A549 (cell line): ENCODE measurements around the gene MAJIN. TPM values are rescaled to one million over a fixed set of nuclear protein-coding genes. Genes with fewer than 3 reads are reported as not detected.

Experiments
- ATAC-seq, 2 experiments: fragments of 200-7000 bp in 1 of 2; fragments of >200 bp in 1 of 2; cut with Nextera tagmentation in 1 of 2; cut with Tn5 transposase in 1 of 2; 3 replicates each; pipeline versions ENCODE4 v1.8.0 to v1.9.1; 2018 to 2020; ENCODE audit warnings: mild to moderate bottlenecking in 1 of 2, moderate library complexity in 1 of 2
- CTCF ChIA-PET: fragments of 300-600 bp; sonication (Branson Sonifier 250); formaldehyde crosslinking; extraction: SDS; loops from one replicate; lab custom pipeline; 2021; ENCODE audit warnings: antibody characterized with exemption, inconsistent platforms; lab: Yijun Ruan, JAX
- POLR2A ChIA-PET: fragments of 350-600 bp; formaldehyde crosslinking; extraction: SDS; loops from one replicate; lab custom pipeline; 2021; ENCODE audit warnings: antibody characterized with exemption, inconsistent platforms; lab: Yijun Ruan, JAX
- DNase-seq, 2 experiments: peaks; one replicate each; pipeline versions ENCODE4 v3.0.0 to v3.0.0-alpha.2; 2011 to 2016; ENCODE audit warnings: low read depth in 1 of 2, low spot score in 1 of 2
- FAIRE-seq: peaks from 2 replicates; lab custom pipeline; 2011; peaks lifted over from hg19 to GRCh38; lab: Jason Lieb, UNC
- H3K27ac ChIP-seq, 2 experiments: fragments of >200 bp; sonication (Bioruptor Twin); formaldehyde crosslinking; 3 replicates each; pipeline ENCODE4 v1.5.1; 2016 to 2017
- H3K4me1 ChIP-seq: fragments of >200 bp; sonication (Bioruptor Twin); formaldehyde crosslinking; 3 replicates; pipeline ENCODE4 v1.6.1; 2016
- H3K4me2 ChIP-seq: fragments of >200 bp; sonication (Bioruptor Twin); formaldehyde crosslinking; 3 replicates; pipeline ENCODE4 v1.6.1; 2016
- H3K4me3 ChIP-seq: fragments of >200 bp; sonication (Bioruptor Twin); formaldehyde crosslinking; 3 replicates; pipeline ENCODE4 v1.5.1; 2016
- H3K9me3 ChIP-seq: fragments of >200 bp; sonication (Bioruptor Twin); formaldehyde crosslinking; 3 replicates; pipeline ENCODE4 v1.6.1; 2016
- CHD2 ChIP-seq: fragments of 150-350 bp; IDR thresholded peaks from 2 replicates; pipeline ENCODE4 v1.6.1; 2014; ENCODE audit warnings: low read length; ENCODE audit not compliant: partially characterized antibody
- EP300 ChIP-seq, 2 experiments: fragments of >200 bp; sonication (Bioruptor Twin); formaldehyde crosslinking; IDR thresholded peaks; 2 replicates in 1 of 2; 3 replicates in 1 of 2; pipeline ENCODE4 v1.6.1; 2016 to 2017
- FOSB ChIP-seq: fragments of 250-450 bp; sonication (Bioruptor Pico); IDR thresholded peaks from 2 replicates; pipeline ENCODE4 v1.5.0; 2020; ENCODE audit warnings: mild to moderate bottlenecking, moderate library complexity
- GATA3 ChIP-seq: IDR thresholded peaks from 2 replicates; pipeline ENCODE4 v1.6.1; 2012; ENCODE audit warnings: borderline replicate concordance
- HEYL ChIP-seq: fragments of 250-450 bp; sonication (Bioruptor Pico); IDR thresholded peaks from 2 replicates; pipeline ENCODE4 v1.8.0; 2021; ENCODE audit warnings: mild to moderate bottlenecking, moderate library complexity
- HOXB13 ChIP-seq: fragments of 250-450 bp; sonication (Bioruptor Pico); IDR thresholded peaks from 2 replicates; pipeline ENCODE4 v1.5.0; 2020; ENCODE audit warnings: low read depth, mild to moderate bottlenecking, moderate library complexity
- HOXB5 ChIP-seq: fragments of 250-450 bp; sonication (Bioruptor Pico); IDR thresholded peaks from 2 replicates; pipeline ENCODE4 v1.5.0; 2020; ENCODE audit warnings: mild to moderate bottlenecking, moderate library complexity
- KDM1A ChIP-seq: fragments of 200-600 bp; sonication (generic); IDR thresholded peaks from 2 replicates; pipeline ENCODE4 v1.6.1; 2016; ENCODE audit warnings: low read depth, mild to moderate bottlenecking
- MYC ChIP-seq: IDR thresholded peaks from 2 replicates; pipeline ENCODE4 v1.6.1; 2012; ENCODE audit warnings: mild to moderate bottlenecking, inconsistent platforms, low read length, improper control_type of control experiment, borderline replicate concordance
- RCOR1 ChIP-seq: fragments of 150-350 bp; IDR thresholded peaks from 2 replicates; pipeline ENCODE4 v1.6.1; 2014; ENCODE audit warnings: antibody characterized with exemption, low read length, low read depth
- RFX5 ChIP-seq: fragments of 450-650 bp; IDR thresholded peaks from 2 replicates; pipeline ENCODE4 v1.7.1; 2014; ENCODE audit warnings: antibody characterized with exemption, mild to moderate bottlenecking, moderate library complexity
- RNF2 ChIP-seq: fragments of 200-600 bp; sonication (generic); IDR thresholded peaks from 2 replicates; pipeline ENCODE4 v1.6.1; 2016; ENCODE audit warnings: low read depth, mild to moderate bottlenecking, antibody characterized with exemption, moderate library complexity, borderline replicate concordance
- SREBF2 ChIP-seq: fragments of 450-650 bp; IDR thresholded peaks from 2 replicates; pipeline ENCODE4 v1.6.1; 2014; ENCODE audit warnings: mild to moderate bottlenecking, moderate library complexity
- TP53 ChIP-seq: fragments of 250-450 bp; sonication (Bioruptor Pico); IDR thresholded peaks from 2 replicates; pipeline ENCODE4 v1.5.0; 2021; ENCODE audit warnings: mild to moderate bottlenecking, moderate library complexity
- ZFP36 ChIP-seq: fragments of 450-650 bp; IDR thresholded peaks from 2 replicates; pipeline ENCODE4 v1.6.1; 2014; ENCODE audit warnings: borderline replicate concordance; ENCODE audit not compliant: partially characterized antibody
- WGBS: methylation state at CpG from one replicate; pipeline ENCODE4 v1.1.6; 2017; ENCODE audit errors: missing lambda C conversion rate; 5-methylcytosine and 5-hydroxymethylcytosine counted together
- polyA plus RNA-seq, 4 experiments: library from polyadenylated mRNA; depleted of rRNA in 3 of 4; stranded (reverse); fragments of >200 nt; fragmentation: RNase III in 1 of 4; extraction: RNeasy Plus Mini Kit Qiagen cat#74134 plus additional on column Dnase treatment in 1 of 4; gene quantifications; 2 replicates in 3 of 4; 3 replicates in 1 of 4; pipeline ENCODE4 v1.2.3, GENCODE V29; 2011 to 2017
- TF ChIP-seq, protein P1 (sequence below): IDR thresholded peaks from 2 replicates; pipeline ENCODE4 v1.6.1; 2012
- TF ChIP-seq, protein P2 (sequence below): fragments of 150-350 bp; IDR thresholded peaks from 2 replicates; pipeline ENCODE4 v1.6.1; 2014; ENCODE audit warnings: low read depth, mild to moderate bottlenecking, low read length
- TF ChIP-seq, protein P3 (sequence below): fragments of >200 bp; sonication (Bioruptor Twin); formaldehyde crosslinking; IDR thresholded peaks from 3 replicates; pipeline ENCODE4 v1.5.1; 2016

Gene MAJIN
- polyA plus RNA-seq, 2 of the 4 experiments (the other 2 are of a cell fraction), result 0.12 TPM; not detected in 1

DNA sequence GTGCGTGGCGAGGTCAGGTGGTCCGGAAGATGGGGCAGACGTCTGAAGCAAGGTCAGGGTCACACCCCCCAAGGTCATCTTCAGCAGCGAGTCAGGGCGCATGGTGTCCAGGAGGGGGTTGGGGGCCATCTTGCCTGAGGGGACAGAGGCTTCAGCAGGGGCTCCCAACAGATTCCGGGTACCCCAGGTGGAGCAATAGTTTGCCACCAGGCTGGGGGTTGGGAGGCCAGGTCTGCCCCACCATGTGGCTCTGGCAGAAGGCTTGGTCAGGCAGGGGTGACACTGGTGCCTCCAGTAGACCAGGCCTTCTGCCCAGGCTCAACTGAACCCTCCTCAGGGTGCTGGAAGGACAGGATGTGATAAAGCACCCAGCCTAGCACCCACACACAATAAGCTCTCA, 60.8 kb downstream of the MAJIN start:
- no peak for ATAC-seq
- CTCF ChIA-PET, result interaction anchor here (1.0 to 14.9 kb wide), 9 partner anchors 9 to 103 kb away, joined by 3 to 132 read pairs (median 4); partner anchors contain the start of gene ARL2

DNA sequence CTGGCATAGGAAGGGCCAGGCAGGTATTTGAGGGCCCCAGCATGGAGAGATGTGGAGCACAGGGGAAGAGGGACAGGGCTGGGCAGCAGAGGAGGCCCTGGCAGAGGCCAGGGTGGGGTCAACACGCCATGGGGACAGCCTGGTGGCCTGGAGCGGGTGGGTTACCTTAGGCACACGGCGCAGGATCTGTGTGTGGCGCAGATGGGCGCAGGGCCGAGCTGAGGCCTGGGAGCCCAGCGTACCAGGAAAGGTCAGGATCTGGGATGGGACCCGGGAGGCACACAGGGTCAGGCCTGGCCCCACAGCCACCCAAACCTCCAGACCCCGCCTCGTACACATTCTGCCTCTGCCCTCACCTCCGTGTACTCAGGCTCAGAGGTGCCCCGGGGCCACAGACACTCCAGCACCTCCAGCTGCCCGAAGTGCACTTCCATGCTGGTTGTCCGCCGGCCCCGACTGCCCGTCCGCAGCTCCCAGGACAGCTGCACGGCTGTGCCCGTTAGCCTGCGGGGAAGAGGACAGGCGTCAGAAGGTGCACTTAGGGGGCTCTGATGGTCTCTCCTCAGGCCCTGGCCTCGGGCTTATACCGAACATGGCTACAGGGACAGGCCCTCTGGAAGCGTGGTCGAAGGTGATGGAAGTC, 61.3 kb downstream of the MAJIN start:
- no peak overlapping the region for H3K27ac ChIP-seq
- ATAC-seq (no peak), DNase-seq (no peak), FAIRE-seq (no peak)
- ChIA-PET POLR2A (no interaction called here), CTCF (interaction anchor here (1.0 to 14.9 kb wide), 6 partner anchors 15 to 104 kb away, joined by 3 to 132 read pairs (median 4); partner anchors contain the start of gene ARL2)
- no peaks in the 10 kb centered on the region for H3K9me3 ChIP-seq
- no peak for TF ChIP-seq TP53
- TF ChIP-seq, protein P1, sequence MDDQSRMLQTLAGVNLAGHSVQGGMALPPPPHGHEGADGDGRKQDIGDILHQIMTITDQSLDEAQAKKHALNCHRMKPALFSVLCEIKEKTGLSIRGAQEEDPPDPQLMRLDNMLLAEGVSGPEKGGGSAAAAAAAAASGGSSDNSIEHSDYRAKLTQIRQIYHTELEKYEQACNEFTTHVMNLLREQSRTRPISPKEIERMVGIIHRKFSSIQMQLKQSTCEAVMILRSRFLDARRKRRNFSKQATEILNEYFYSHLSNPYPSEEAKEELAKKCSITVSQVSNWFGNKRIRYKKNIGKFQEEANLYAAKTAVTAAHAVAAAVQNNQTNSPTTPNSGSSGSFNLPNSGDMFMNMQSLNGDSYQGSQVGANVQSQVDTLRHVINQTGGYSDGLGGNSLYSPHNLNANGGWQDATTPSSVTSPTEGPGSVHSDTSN, result no peak
- TF ChIP-seq, protein P2, sequence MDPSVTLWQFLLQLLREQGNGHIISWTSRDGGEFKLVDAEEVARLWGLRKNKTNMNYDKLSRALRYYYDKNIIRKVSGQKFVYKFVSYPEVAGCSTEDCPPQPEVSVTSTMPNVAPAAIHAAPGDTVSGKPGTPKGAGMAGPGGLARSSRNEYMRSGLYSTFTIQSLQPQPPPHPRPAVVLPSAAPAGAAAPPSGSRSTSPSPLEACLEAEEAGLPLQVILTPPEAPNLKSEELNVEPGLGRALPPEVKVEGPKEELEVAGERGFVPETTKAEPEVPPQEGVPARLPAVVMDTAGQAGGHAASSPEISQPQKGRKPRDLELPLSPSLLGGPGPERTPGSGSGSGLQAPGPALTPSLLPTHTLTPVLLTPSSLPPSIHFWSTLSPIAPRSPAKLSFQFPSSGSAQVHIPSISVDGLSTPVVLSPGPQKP, result no peak
- no peak for TF ChIP-seq RFX5
- H3K4me2 ChIP-seq, result no peak overlapping the region
- peaks cover 2% of the 10 kb centered on the region; the same call in 2 of the 3 replicates for H3K4me1 ChIP-seq
- no peak overlapping the region for H3K4me3 ChIP-seq
- WGBS, result 94% methylated on average over 21 of the region's 27 CpGs

More for the DNA sequence above, 60.8 kb downstream of the MAJIN start:
- FAIRE-seq, result no peak
- no peaks in the 10 kb centered on the region for H3K9me3 ChIP-seq
- TF ChIP-seq ZFP36 (no peak), FOSB (CRISPR knock-in tag) (no peak), RCOR1 (no peak), TP53 (no peak), CHD2 (no peak), MYC (no peak), HOXB13 (no peak), HOXB5 (CRISPR knock-in tag) (no peak), GATA3 (no peak), KDM1A (no peak)
- TF ChIP-seq, protein P3, sequence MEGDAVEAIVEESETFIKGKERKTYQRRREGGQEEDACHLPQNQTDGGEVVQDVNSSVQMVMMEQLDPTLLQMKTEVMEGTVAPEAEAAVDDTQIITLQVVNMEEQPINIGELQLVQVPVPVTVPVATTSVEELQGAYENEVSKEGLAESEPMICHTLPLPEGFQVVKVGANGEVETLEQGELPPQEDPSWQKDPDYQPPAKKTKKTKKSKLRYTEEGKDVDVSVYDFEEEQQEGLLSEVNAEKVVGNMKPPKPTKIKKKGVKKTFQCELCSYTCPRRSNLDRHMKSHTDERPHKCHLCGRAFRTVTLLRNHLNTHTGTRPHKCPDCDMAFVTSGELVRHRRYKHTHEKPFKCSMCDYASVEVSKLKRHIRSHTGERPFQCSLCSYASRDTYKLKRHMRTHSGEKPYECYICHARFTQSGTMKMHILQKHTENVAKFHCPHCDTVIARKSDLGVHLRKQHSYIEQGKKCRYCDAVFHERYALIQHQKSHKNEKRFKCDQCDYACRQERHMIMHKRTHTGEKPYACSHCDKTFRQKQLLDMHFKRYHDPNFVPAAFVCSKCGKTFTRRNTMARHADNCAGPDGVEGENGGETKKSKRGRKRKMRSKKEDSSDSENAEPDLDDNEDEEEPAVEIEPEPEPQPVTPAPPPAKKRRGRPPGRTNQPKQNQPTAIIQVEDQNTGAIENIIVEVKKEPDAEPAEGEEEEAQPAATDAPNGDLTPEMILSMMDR, result no peak
- TF ChIP-seq, all 56 proteins: peak for 0
- WGBS, result 94% methylated on average over 7 of the region's 7 CpGs
- peaks cover 7% of the 10 kb centered on the region; the same call in 2 of the 3 replicates for H3K4me1 ChIP-seq
- H3K27ac ChIP-seq, result no peak overlapping the region
- DNase-seq, result no peak
- H3K4me3 ChIP-seq, result no peak overlapping the region
- no peak overlapping the region for H3K4me2 ChIP-seq
- POLR2A ChIA-PET, result no interaction called here

DNA sequence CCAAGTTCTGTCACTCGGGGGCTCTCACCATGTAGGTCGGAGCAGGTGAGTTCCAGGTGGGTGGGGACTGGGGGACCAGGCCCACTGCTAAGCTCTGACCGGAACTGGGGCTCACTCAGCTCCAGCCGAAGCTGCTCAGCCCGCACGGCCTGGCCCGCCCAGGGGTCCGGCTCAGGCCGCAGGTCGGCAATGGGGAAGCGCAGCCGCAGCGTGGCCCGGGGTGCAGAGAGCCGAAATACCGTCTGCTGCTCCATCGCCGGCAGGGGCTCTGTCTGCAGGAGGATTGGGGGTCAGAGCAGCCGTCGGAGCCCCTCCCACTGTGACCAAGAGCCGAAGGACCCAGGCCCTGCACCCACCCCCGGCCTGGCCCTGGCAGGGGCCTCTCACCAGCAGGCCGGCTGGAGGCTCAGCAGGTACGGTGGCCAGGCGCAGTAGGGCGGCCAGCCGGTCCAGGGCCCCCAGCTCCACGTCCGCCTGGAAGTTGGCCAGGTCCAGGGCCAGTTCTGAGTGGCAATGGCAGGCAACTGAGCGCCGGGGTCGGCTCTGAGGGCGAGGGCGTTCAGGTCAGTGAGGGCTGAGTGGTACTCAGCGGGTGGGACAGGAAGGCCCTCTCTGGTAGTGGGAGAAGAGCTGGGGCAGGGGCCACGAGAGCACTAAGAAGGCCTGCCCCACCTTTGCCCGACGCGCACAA, 62.1 kb downstream of the MAJIN start:
- DNase-seq (no peak), ATAC-seq (no peak), FAIRE-seq (no peak)
- Histone ChIP-seq H3K9me3 (no peaks in the 10 kb centered on the region), H3K4me3 (no peak overlapping the region), H3K4me1 (no peaks in the 10 kb centered on the region), H3K4me2 (no peak overlapping the region), H3K27ac (no peak overlapping the region)
- TF ChIP-seq RNF2, result no peak
- TF ChIP-seq, protein P3, result no peak
- TF ChIP-seq HEYL, result no peak
- no peak for TF ChIP-seq SREBF2
- TF ChIP-seq EP300 (IDR thresholded peaks at IDR 0.05), result no peak
- CTCF ChIA-PET, result interaction anchor here (0.7 to 14.9 kb wide), 5 partner anchors 15 to 104 kb away, joined by 3 to 132 read pairs (median 5); partner anchors contain the start of genes ARL2 and BATF2
- 90% methylated on average over 33 of the region's 39 CpGs for WGBS
- POLR2A ChIA-PET, result no interaction called here
